SU-DHL-6 (cell line): ENCODE results near the gene FNTB.

Experiments used
- CTCF ChIP-seq: fragments of 200-600 bp; sonication (generic); IDR thresholded peaks from one replicate; pipeline ENCODE4 v1.5.1; 2017; ENCODE audit warnings: antibody characterized with exemption, mild to moderate bottlenecking, low read length, moderate library complexity; ENCODE audit not compliant: insufficient read depth, poor library complexity, severe bottlenecking
- EZH2phosphoT487 ChIP-seq: fragments of 200-600 bp; sonication (generic), shearing (Covaris generic); conservative IDR thresholded peaks from 2 replicates; pipeline ENCODE4 v1.6.1; 2018; ENCODE audit warnings: mild to moderate bottlenecking, antibody characterized with exemption, low read length, moderate library complexity, mixed read lengths

GRCh38 chr14:64951291-64951690 lies 35.4 kb upstream of the FNTB start:
- TF ChIP-seq CTCF (no peak), EZH2phosphoT487 (no peak)
